SKM-1 (cell line): ENCODE measurements around the gene MYO1B.
A peak's percentile ranks its signal among the peaks of the same experiment; 100 is the strongest.

Experiments
- DNase-seq: peaks from one replicate; lab custom pipeline; 2025; ENCODE audit not compliant: unreplicated experiment; lab: John Stamatoyannopoulos, UW

Gene MYO1B

DNA sequence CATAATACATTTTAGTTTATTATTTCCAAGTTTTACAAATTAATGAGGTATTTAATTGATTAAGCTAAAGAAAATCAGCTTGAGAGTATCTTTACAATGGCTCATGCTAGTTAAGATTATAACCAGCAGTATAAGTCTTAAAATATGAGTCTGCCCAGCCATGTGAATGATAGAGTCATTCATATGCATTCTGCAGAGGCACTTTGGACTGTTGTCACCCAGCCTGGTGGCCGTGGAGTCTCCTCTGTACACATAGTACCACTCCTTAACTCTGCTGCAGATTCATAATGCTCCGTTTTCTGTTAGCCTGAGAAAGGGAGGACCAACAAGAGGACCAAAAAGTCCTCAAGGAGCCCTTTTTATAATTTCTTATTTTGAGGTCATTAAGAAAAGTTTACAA, 148.8 kb downstream of the MYO1B start:
- DNase-seq = no peak

DNA sequence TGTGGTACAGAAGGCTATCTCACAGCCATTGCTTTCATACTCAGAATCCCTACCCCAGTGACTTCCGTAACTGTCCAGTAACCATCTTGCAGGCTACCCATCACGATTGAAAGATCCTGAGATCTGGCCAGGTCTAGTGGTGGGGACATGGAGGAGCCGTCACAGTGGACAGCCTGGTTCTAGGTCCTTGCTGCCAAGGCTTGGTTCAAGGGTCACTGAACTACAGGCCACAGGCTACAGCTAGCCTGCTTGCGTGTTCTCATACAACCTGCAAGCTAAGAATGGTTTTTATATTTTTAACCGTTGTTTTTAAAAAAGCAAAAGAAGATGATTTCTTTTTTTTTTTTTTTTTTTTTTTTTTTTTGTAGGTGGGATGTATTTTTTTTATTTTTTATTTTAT, 151.6 kb downstream of the MYO1B start:
- no peak for DNase-seq

DNA sequence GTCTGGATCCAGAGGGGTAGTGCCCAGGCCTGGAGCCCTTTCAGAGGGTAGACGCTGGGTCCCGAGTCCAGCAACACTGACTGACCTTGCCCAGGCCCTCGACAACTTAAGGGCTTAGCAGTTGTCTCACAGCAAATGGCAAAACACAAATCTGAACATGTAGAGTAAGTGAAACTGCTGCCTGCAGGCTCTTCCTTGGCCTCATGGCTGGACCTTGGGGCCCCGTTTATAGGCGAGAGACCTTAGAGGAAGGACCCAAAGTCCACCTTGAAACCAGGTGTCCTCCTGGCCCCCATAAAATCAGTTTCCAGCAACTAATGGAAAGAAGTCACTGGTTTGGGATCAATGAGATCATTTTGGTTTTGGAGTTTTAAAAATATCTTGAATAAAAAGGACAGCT, 154.4 kb downstream of the MYO1B start:
- no peak for DNase-seq

DNA sequence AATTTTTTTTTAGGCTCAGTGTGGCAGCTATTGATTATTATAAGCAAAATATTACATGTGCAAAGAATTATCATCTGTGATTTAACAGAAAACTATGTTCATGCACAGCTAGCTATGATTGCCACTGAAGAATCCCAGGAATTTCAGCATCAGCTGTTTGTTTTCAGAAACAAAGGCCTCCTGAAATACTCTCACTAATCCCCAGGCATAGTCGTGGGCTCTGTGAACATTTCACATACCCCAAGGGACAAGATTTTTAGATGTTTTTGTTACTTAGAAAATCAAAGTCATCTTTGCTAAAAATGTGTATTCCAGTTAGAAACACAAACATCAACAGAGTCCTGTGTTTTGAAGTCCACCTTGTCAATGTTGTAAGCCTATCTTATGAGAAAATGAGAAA, 156.1 kb downstream of the MYO1B start:
- no peak for DNase-seq

DNA sequence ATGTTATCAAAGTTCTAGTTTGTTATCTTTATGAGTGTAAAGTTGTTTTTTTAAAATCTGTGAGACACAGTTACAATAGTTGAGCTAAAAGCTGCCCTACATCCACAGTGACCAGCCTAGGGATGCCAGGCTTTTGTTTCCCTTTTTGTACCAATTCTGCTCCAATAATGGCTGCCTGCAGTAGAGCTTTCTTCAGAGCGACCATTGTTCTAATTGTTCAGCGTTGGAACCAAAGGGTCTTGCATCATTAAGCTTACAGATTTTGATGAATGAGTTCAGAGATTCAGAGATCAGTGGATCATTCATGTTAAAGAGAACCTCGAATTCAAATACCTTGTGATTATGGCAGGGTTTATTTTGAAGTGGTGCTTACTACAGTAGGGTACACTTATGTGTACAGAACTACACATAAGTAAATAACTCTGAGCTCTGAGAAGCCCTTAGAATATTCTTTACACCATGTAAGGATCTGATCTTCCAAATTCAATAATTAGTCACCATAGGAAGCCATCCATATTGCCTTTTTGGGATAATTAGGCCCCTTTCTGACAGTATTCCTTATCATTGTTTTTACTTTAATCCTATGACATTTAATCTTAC, 157.9 kb downstream of the MYO1B start:
- DNase-seq = no peak

DNA sequence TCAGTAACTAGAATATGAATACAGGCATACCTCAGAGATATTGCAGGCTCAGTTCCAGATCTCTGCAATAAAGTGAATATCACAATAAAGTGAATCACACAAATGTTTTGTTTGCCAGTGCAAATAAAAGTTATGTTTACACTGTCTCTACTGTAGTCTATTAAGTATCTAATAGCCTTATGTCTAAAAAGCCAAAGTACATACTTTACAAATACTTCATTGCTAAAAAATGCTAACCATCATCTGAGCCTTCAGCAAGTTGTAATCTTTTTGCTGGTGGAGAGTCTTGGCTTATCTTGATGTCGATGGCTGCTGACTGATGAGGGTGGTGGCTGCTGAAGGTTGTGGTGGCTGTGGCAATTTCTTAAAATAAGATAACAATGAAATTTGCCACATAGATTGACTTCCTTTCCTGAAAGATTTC, 159.4 kb downstream of the MYO1B start:
- DNase-seq = no peak

DNA sequence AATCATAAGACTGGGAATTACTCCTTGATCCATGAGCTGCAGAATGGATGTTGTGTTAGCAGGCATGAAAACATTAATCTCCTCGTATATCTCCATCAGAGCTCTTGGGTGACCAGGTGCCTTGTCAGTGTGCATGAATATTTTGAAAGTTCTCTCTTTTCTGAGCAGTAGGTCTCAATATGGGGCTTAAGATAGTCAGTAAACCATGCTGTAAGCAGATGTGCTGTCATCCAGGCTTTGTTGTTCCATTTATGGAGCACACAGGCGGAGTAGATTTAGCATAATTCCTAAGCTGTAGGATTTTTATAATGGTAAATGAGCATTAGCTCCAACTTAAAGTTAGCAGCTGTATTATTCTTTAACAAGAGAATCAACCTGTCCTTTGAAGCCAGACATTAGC, 160.3 kb downstream of the MYO1B start:
- no peak for DNase-seq

DNA sequence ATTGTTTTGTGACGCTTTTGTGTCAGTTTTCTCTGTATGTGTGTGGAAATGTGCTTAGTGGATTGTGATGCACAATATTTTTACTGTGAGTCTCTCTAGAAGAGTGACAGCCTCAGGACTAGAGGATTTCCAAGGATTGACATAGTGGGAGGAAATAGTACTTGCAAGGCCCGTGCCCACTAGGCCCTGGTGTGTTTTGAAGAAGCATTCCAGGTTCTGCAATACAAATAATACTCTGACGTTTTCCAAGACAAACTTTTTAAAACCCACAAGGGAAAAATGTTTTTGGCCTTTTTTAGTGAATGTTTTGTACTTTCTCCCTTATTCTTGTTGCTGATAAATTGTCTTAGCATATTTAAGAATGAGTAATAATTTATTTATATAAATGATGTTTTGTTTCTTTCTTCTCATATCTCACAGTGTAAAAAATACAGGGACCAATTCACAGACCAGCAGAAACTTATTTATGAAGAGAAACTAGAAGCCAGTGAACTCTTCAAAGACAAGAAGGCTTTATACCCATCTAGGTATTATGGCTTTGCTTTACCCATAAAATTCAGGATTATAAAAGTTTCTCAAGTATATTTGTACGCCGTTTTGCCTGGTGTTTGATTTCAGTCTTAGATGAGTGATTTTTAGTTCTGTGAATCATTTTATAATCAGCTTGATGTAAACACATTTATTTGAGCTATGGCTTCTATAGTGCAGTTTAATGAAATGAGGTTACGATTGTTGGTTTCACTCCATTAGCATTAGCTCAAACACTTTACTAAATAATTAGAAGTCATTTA, 165.6 kb downstream of the MYO1B start:
- no peak for DNase-seq

DNA sequence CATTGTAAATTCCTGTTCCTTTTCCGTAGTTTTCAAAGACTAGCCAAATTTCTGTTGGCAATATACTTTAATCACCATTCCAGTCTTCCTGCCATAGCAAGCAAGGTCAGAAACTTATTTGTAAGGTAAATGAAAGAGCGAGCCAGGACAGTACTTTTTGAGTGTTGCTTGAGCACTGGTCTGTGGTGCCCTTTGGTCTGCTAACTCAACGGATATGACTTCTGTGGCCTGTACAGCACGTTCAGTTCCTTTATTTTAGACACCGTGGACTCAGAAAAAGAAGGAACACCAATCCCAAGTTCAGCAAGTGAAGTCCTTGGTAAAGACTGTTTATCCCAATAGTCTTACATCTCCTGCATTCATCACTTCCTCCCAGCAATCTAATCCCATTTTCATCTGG, 166.3 kb downstream of the MYO1B start:
- DNase-seq = no peak

DNA sequence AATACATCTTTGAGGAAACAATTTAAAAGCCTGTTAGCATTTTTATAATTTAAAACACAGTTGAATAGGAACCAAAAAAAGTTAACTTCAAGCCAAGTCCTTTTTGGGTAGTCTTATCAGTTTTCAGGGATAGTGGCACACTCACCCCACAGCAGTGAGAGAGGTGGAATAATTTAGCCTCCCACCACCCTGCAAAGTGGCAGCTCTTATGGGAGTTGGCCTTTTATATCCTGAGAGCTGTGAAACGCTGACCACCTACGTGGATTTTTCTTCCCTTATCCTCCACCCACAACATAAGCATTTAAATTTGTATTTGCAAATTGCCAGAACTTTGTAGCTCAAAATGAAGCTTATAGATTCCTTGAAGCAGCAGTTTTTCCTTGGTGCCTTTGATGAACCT, 167.1 kb downstream of the MYO1B start:
- DNase-seq = no peak

DNA sequence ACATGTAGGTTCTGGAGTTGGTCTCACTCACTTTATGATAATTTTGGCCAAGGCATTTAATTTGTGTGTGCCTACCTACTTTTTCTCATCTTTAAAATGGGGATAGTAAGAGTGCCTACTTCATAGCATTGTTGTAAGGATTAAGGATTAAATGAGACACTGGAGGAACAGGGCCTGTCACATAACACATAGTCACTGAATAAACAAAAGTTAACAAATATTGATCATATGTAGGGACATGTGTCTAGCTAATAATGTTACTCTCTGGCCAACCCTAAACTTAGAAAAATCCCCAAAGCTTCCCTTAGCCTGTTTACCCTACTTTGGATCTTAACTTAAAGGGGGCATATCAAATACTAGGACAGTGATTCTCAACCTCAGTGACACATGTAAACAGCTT, 169.9 kb downstream of the MYO1B start:
- DNase-seq = no peak

DNA sequence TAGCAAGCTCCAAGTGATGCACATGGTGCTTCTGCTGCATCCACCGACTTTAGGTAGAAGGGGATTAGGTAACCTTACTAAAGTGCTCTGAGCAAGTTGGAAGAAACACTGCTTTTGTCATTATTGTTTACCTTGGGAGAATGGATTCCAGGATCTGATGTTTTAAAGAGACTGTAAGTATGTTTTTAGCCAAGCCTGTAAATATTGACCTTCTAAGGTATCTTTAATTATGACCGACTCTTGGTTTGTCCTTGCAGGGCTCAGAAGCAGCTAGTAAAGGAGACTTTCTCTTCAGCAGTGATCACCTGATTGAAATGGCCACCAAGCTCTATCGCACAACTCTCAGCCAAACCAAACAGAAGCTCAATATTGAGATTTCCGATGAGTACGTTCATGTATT, 170.7 kb downstream of the MYO1B start:
- no peak for DNase-seq

DNA sequence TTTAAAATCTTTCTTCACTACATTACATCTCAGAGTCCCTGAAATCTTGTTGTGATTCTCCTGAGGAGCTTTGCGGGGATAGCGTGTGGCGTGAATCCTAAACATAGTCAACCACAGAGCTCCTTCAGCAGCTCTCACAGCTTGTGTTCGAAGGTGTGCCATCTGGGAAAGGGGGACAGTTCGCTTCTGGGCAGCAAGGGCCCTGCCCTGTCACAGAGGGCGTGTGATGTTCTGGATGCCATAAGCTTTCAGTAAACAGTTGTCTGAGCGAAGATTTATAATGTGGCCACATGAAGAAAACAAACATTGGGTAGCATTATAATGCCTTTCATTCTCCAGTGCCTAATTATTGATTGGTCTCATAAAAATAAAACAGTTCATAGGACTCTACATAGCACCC, 172.5 kb downstream of the MYO1B start:
- no peak for DNase-seq

DNA sequence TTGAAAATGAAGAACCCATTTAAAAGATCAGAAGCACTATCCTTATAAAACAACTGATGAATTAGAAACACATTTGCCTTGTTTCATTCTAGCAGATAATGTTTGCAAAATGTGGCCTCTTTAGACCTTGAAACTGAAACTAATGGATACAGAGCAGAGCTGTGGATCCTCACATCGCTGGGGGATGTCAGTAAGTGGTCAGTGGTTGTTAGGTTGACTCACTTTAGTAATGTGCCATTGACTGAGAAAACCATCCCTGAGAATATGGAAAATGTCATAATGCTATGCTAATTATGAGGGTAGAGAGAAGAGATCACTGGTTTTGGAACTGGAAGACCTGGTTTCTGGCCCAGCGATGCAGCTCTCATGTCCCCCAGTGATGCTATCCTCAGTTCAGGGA, 176.7 kb downstream of the MYO1B start:
- DNase-seq = no peak

DNA sequence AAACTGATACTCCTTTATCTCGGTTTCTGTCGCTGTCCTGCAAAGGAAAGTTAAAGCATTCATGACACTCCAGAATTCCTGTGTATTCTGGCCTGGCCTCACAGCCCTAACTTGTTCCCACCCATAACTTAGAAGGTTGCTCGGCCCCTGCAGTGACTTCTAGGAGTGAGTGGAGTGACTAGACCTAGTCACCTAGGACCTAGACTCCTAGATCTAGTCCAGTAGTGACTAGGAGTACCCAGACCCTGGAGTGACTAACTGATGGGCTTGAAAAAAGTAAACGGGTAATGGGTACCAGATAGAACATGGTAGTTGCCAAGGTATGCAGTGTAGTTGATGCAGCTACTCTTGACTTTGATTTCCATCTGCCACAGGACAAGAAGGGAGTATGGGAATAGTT, 181.8 kb downstream of the MYO1B start:
- DNase-seq = no peak

DNA sequence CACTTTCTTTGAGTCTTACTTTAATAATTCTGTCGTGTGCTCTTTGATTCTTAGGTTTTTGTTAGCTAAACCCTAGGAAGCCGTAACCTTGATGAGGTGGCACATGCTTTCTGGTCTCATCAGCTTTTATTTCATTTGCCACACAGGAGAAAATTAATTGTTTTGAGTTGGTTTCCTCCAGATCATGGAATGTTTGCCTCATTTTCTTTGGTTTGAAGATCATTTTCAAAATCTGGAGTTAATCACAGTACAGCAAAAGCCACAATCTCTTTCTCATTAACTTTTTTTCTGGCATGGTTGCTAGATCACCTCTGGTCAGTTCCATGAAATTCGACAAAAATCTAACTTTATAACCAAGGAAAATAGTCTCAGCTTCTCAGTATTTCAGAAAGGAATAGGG, 182.9 kb downstream of the MYO1B start:
- no peak for DNase-seq

DNA sequence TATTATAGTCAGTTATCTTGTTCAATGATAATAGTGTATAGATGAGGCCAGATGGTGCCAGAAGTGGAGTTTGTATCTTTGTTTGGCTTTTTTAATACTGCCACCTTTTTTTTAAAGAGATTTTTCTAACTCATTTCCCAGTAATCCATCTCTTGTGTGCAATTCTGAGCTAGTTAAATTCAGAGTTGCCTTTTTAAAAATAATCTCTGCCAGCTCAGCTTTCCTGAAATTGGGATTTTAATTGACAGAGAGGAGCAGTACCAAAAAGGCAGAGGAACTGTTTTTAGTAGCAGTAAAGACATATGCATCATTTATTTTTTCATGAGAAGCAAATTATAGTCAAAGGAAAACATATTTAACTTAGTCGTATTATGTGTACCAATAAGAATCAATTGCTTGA, 185.3 kb downstream of the MYO1B start:
- DNase-seq = no peak

DNA sequence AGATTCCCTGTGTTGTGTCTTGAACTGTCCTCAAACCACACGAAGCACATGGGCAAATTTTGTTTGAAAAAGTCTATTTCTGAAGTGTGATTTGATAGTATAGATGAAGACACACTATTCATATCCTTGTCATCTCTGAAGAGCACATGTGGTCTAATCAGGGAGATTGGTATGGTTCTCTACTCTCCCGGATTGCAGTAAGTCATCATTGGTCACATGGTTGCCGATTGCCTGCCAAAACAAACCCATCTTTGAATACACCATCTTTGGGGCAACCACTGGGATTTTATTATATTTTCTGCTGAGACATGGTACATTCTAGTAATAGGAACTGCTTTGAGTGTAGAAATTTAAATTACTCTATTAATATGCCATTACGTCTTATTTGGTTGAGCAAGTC, 186.9 kb downstream of the MYO1B start:
- DNase-seq = no peak

DNA sequence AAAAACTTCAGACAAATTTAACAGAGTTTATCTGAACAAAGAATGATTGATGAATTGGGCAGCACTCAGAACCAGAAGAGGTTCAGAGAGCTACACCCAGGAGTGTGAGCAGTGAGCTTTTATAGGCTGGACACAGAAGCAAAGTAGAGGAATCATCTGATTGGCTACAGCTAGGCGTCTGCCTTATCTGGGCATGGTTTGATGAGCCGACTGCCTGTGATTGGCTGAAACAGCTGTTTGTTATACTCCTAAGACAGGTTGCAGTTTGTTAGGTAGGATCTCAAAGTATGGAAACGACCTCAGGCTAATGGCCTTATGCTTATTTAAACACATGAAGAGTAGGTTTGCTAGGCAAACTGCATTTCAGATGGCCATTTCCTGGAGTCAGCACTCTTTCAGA, 188.9 kb downstream of the MYO1B start:
- no peak for DNase-seq

DNA sequence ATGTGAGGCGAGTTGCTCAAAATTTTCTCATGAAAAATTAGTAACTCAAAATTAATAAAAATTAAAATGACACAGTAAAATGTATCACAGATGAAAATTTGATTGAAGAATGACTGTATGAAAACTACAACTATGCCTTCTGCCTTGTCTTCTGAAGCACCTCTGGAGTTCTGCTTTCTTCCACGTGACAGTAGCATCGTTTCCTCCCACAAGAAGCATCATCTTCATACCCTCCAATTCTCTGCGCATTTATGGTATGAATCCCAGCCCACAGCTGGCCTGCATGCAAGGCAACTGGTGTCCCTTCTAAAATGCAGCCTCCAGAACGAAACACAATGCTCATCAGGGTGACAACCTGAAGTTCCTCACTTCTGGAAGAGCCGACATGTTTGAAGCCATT, 189.9 kb downstream of the MYO1B start:
- no peak for DNase-seq

DNA sequence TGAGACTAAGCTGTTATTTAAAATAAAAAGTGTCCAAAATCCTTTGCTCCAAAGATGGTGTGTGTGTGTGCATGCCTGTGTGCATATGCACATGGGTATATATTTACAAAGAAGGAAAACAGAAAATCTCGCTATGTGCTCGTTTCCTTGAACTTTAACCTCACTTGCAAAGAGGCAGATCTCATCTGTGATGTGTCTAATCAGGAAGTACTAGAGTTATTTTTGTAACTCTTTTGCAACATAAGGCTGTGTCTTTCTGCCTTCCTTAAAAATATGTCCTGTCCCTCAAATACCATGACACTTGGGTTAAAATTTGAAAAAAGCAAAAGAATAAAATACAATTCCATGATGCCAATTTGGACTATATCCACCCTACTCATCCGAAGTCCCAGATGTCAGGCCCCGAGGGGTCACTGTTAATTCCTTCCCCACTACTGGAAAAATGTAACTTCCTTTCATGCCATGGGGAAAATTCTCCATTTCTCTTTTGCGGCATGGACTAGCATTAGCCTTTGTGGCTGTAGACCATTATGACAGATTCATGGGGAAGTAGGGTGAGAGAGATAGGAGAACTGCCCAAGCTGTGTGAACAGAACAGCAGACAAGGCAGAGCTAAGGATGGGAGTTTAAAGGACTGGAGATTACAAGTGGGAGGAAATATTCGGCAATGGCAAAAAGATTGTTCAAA, 191.3 kb downstream of the MYO1B start:
- DNase-seq = peak; percentile 91

DNA sequence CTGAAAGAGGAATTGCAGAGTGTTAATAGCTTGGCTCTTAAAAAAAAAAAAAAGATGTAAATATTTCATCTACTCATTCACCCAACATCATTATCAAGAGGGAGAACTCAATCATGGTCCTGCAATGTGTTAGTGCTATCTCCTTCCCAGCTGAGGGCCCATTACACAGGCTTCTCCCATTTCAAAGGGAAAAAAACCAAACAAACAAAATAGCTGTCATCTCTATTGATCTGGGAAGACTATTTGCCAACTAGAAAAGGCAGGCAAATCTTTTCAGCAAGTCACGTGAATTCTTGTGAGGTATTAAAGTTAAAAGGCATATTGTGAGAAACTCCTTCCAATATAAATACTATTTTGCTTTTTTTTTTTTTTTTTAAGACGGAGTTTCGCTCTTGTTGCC, 194.3 kb downstream of the MYO1B start:
- no peak for DNase-seq
